SK-N-MC (cell line): ENCODE measurements around the gene DYDC1.

Source experiments
- EZH2 ChIP-seq: fragments of 200-600 bp; sonication (generic); IDR thresholded peaks from one replicate; pipeline ENCODE4 v1.6.1; 2017; ENCODE audit warnings: antibody characterized with exemption
- FOXP2 ChIP-seq: optimal IDR thresholded peaks from 2 replicates; pipeline ENCODE3; 2011; ENCODE audit warnings: mild to moderate bottlenecking, moderate library complexity; ENCODE audit not compliant: insufficient read depth; ENCODE audit errors: extremely low read length, control extremely low read depth
- POLR2AphosphoS5 ChIP-seq: IDR thresholded peaks from 2 replicates; pipeline ENCODE4 v1.6.1; 2012; ENCODE audit warnings: mild to moderate bottlenecking, low read depth, low read length, borderline replicate concordance

- TF ChIP-seq EZH2 = no peak
- TF ChIP-seq FOXP2 = no peak
- no peak for TF ChIP-seq POLR2AphosphoS5
These were observed 1.2 kb upstream of the DYDC1 start for GRCh38 chr10:80357851-80358125.
